GM18511 (cell line): ENCODE data around the gene LSR.

ENCODE experiments used
- ATAC-seq: cut with Tn5 transposase; IDR thresholded peaks from one replicate; pipeline ENCODE4 v1.9.1; 2021; ENCODE audit warnings: mild to moderate bottlenecking, moderate library complexity; ENCODE audit not compliant: unreplicated experiment

LSR gene

GRCh38 chr19:35316560-35316959 is 67.8 kb downstream of the LSR start:
- ATAC-seq: no peak
